NCI-H1694 (cell line): ENCODE data around the gene COL8A2.

ENCODE experiments used
- DNase-seq: peaks from one replicate; lab custom pipeline; 2025; lab: John Stamatoyannopoulos, UW

The COL8A2 gene

GRCh38 chr1:36053978-36054377, 71.0 kb downstream of the COL8A2 start:
- DNase-seq, result no peak

DNA sequence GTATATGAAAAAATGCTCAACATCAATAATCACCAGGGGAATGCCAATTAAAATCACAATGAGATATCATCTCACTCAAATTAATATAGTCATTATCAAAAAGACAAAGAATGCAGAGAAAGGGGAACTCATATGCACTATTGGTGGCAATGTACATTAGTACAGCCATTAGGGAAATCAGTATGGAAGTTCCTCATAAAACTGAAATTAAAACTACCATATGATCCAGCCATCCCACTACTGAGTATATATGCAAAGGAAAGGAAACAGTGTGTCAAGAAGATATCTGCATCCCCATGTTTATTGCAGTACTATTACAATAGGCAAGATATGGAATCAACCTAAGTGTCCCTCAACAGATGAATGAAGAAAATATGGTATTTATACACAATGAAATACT, 73.2 kb downstream of the COL8A2 start:
- no peak for DNase-seq
